ENCODE data around the gene TRIM28.

- TF ChIP-seq POLR2AphosphoS5 (IDR thresholded peaks at IDR 0.05; ENCODE audit: low read depth, low read length) (no peak), TAF1 (IDR thresholded peaks at IDR 0.05; ENCODE audit: borderline replicate concordance, insufficient read depth, low read length) (no peak)
- TF ChIP-seq, protein P1, sequence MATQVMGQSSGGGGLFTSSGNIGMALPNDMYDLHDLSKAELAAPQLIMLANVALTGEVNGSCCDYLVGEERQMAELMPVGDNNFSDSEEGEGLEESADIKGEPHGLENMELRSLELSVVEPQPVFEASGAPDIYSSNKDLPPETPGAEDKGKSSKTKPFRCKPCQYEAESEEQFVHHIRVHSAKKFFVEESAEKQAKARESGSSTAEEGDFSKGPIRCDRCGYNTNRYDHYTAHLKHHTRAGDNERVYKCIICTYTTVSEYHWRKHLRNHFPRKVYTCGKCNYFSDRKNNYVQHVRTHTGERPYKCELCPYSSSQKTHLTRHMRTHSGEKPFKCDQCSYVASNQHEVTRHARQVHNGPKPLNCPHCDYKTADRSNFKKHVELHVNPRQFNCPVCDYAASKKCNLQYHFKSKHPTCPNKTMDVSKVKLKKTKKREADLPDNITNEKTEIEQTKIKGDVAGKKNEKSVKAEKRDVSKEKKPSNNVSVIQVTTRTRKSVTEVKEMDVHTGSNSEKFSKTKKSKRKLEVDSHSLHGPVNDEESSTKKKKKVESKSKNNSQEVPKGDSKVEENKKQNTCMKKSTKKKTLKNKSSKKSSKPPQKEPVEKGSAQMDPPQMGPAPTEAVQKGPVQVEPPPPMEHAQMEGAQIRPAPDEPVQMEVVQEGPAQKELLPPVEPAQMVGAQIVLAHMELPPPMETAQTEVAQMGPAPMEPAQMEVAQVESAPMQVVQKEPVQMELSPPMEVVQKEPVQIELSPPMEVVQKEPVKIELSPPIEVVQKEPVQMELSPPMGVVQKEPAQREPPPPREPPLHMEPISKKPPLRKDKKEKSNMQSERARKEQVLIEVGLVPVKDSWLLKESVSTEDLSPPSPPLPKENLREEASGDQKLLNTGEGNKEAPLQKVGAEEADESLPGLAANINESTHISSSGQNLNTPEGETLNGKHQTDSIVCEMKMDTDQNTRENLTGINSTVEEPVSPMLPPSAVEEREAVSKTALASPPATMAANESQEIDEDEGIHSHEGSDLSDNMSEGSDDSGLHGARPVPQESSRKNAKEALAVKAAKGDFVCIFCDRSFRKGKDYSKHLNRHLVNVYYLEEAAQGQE (IDR thresholded peaks at IDR 0.05; ENCODE audit: insufficient read depth in 1 of 2, low read depth in 2 of 2, low read length in 2 of 2), result no peak
Measured at GRCh38 chr19:58560007-58560887, 16.4 kb downstream of the TRIM28 start.

Measured in PFSK-1 (cell line).